GM19035 (cell line): ENCODE data around the gene CELSR3.

Source experiments
- ATAC-seq: cut with Tn5 transposase; IDR thresholded peaks from one replicate; pipeline ENCODE4 v1.9.1; 2021; ENCODE audit not compliant: unreplicated experiment

The CELSR3 gene, protein sequence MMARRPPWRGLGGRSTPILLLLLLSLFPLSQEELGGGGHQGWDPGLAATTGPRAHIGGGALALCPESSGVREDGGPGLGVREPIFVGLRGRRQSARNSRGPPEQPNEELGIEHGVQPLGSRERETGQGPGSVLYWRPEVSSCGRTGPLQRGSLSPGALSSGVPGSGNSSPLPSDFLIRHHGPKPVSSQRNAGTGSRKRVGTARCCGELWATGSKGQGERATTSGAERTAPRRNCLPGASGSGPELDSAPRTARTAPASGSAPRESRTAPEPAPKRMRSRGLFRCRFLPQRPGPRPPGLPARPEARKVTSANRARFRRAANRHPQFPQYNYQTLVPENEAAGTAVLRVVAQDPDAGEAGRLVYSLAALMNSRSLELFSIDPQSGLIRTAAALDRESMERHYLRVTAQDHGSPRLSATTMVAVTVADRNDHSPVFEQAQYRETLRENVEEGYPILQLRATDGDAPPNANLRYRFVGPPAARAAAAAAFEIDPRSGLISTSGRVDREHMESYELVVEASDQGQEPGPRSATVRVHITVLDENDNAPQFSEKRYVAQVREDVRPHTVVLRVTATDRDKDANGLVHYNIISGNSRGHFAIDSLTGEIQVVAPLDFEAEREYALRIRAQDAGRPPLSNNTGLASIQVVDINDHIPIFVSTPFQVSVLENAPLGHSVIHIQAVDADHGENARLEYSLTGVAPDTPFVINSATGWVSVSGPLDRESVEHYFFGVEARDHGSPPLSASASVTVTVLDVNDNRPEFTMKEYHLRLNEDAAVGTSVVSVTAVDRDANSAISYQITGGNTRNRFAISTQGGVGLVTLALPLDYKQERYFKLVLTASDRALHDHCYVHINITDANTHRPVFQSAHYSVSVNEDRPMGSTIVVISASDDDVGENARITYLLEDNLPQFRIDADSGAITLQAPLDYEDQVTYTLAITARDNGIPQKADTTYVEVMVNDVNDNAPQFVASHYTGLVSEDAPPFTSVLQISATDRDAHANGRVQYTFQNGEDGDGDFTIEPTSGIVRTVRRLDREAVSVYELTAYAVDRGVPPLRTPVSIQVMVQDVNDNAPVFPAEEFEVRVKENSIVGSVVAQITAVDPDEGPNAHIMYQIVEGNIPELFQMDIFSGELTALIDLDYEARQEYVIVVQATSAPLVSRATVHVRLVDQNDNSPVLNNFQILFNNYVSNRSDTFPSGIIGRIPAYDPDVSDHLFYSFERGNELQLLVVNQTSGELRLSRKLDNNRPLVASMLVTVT (N-terminal part only)

DNA sequence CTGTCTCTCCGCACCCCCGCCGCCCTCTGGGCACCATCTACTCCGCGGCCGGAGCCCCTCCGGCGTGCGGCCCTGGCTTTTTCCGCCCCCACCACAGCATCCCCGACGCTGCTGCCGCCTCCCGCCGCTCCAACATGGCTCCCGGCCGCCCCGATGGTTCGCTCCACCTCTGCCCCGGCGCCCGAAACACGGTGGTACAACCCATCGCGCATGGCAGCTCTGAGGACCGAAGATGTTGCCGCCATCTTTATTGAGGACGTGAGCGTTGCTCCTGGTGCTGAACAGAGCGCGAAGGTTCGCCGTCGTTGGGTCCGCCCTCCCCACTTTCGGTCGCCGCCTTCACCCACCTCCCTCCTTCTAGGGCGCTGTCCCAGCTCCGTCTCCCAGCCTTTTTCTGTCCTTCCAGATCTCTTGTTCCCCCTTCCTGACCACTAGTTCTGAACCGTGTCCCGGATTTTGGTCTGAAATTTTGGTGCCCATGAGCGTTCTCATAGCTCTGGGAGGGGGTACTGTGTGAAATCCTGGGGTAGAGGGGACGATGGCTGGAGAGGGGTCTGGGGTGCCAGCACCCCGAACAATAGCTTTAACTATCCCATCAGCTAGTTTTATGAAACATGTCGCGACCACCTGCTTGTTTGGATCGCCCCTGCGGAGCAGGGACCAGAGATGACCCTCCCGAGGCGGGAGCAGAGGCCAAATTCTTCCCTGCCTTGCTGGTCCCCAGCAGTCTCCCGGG lies at the start of gene CELSR3:
CELSR3 (minus strand) TSS at position 134 of the 736 bp plus-strand sequence. CDS start 252 bp downstream, outside the sequence.
- no peak for ATAC-seq

DNA sequence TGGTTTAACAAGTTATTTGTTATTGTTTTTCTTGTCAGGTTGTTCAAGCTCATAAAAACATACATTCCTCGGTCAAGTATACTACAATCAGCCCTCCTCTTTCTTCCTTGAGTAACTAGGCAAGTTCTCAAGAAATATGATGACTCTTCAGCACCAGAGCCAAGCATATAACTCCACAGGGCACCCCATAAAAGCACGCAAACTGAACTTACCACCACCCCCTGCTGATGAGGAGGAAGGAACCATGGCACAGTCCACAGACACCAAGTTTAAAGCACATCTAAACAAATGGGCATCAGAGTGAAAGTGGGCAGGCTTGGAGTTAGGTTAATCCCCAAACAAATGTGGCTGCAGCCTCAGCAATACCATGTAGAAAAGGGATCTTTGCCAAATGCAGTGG lies 49.0 kb upstream of the CELSR3 start:
- no peak for ATAC-seq

DNA sequence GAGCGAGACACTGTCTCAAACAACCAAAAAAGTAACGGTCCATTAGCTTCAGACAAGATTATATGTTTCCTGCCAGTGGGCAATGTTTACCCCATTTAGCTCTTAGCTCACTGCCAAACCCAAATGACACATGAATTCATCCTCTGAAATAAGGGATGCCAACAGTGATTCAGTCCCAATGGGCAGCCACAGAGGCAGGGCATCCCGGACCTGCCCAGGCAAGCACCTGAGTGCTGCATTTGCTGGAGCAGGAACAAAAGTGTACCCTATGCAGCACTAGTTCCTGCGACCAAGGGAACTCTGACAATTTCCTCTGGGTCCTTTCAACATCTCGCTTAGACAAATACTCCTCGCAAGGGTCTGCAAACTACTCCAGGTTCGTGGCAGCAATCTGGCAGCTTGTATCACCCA lies 46.4 kb upstream of the CELSR3 start:
- ATAC-seq = no peak

DNA sequence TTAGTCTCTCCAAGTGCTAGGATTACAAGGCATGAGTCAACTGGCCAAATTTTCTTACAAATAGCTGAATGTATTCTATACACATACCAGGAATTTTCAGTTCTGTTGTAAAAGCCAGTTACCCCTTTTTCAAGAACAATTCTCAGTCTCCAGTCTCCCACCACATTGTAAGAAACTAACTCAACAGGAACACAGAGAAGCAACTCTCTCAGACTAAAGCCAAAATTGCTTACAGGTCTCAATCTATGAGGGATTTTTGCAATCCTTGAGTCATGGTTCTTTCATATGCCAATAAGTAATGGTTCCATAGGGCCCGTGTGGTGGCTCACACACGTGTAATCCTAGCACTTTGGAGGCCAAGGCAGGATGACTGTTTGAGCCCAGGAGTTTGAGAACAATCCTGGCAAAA lies 45.8 kb upstream of the CELSR3 start:
- ATAC-seq = no peak

DNA sequence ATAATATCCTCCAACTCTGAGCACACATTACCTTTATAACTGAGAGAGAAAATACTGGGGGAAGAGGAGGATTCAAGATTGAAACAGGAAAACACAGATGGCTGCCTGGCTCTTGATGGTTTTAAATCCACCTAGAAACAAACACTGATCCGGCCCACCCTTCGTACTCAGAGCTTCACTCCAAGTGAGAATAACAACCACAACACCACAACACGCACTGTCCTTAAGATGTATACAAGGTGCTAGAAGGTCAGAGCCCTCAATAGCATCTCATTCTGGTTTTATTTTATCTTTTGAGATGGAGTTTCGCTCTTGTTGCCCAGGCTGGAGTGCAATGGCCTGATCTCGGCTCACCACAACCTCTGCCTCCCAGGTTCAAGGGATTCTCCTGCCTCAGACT lies 44.5 kb upstream of the CELSR3 start:
- no peak for ATAC-seq

DNA sequence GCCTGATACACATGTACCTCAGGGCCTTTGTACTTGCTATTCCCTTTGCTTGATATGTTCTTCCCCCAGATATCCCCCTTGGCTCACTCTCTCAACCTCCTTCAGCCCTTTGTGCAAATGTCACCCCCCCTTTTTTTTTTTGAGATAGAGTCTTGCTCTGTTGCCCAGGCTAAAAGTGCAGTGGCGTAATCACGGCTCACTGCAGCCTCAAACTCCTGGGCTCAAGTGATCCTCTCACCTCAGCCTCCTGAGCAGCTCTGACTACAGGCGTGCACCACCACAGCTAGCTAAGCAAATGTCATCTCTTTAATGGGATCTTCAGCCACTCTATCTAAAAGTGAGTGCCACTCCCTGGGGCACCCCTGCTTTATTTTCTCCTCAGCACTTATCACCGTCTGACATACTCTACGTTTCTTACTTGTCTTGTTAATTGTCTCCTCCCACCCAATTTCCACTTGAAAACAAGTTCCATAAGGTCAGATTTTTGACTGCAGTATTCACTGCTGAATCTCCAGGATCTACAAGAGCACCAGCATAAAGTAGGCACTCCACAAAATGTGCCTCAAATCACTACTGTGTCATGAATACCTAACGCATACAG lies 39.7 kb upstream of the CELSR3 start:
- no peak for ATAC-seq

DNA sequence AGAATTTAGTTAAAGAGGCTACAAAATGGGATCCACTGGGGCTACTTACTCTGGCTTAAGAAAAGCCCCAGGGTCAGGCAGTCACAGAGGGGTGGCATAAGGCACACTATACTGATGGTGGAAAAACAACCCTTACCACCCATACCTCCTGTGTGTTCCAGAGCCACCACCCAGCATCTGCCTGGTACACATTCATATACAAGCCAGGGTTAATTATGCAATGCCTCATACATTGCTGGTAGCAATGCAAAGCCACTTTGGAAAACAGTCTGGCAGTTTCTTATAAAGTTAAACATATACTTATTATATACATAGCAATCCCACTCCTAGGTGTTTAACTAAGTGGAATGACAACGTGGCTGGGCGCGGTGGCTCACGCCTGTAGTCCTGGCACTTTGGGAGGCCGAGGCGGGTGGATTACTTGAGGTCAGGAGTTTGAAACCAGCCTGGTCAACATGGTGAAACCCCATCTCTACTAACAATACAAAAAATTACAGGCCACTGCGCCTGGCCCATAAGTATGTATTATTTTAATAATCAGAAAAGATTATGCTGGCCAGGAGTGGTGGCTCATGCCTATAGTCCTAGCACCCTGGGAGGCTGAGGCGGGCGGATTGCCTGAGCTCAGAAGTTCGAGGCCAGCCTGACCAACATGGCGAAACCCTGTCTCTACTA lies 38.2 kb upstream of the CELSR3 start:
- no peak for ATAC-seq

DNA sequence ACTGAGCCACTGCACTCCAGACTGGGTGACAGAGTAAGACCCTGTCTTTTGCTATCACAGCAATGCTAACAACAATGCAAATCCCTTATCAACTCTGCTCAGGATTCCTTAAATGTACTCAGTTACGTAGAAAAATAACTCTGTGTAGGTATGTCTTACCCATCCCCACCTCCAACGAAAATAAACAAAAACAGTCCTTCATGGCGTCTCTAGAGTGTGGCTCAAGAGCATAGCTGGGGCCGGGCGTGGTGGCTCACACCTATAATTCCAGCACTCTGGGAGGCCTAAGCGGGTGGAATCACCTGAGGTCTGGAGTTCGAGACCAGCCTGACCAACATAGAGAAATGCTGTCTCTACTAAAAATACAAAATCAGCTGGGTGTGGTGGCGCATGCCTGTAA lies 36.2 kb upstream of the CELSR3 start:
- ATAC-seq = no peak

DNA sequence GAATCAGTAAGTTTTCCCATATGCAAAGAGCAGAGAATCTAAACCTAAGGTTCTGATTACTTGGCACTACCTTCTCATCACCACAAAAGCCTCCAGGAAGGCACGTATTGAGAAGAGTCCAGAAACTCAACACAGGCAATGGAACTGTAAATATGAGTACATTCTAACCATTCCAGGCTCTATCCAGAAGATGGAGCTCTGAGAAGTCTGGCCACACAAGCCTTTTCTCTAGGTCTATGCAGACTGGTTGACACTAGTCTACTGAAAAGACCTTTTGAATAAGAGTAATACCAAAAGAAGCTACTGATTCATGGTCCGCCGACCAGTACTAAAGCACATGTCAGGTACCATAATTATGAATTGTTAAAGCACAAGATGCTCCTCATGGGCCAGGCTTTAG lies 35.3 kb upstream of the CELSR3 start:
- ATAC-seq = no peak

DNA sequence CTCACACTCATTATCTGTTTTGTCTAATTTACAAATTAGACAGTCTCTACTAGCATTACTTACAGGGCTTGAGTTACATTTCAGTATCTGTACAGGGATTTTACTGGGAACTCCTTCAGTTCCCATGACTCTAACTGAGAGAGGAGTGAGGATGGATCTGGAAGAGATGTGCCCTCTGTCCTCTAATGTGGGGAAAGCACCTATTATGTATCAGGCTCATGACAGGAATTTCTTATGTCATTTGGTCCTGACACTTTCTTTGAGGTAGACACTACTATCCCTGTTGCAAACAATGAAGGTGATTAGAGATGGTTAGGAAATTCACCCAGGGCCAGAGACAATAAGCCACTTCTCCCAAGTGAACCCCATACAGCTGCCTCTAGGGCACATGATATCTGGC lies 33.9 kb upstream of the CELSR3 start:
- no peak for ATAC-seq

DNA sequence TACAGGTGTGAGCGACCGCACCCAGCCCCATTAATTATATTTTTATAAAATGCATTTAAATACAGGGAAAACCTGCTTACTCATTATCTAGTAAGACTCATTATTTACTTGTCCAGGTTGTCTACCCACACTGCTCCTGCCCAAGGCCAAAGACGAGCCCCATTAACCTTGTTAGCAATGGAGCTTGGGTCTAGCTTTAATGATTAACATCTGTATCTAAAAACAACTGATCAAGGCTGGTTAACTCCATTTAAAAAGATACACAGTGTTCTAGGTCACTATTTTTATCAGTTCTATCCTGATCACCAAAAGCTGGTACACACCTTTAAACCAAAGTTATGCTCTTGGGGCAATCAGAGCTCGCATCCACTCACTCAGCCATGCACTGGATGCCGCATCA lies 33.5 kb upstream of the CELSR3 start:
- no peak for ATAC-seq

DNA sequence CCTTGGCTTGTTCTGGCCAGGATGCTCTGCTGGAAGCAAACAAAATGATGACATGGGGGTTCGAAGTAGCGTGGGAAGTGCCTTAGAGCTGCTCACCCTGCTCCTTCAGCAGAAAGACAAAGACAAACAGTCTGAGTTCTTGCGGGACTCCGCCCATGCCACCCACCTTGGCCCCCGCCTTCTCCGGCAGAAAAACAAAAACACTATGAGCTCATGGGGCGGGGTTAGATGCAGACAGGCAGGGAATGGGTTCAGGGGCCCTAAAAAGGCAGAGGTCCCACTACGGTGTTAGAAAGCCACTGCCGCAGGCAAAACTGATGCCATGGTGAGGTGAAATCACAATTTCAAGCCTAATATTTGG lies 32.7 kb upstream of the CELSR3 start:
- ATAC-seq = no peak

DNA sequence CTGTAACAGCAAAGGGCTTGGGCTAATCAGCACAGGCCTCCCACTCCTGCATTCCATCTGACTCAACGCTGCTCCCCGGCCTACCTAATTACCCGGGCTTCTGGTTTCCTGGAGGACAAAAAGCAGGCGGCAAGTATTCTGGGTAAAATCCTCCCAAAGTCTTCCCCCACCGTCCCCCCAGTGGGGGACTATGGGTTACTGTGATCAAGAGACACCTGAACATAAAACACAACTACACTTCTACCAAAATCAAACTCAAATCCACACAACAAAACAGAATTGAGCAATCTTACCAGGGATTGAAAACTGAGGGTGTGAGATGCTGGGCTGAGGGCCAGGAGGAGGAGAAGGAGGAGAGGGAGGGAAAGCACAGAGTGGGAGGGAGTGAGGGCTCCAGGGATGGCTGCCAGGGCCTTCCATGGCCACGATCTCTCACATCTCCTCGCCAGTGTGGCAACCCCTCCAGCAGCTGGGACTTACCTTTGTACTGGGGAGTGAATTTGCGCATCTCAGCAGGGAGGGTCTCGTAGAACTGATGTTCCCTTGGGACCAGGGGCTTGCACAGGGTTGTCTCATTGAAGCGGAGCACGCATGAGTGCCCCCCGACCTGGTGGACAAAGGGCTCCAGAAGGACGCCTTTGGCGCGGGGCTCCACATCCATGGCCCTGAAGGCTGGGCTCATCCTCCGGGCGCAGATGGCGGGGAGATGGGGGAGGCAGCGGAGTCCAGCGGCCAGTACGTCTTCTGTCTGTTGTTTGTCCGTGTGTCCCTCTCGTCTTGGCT lies 32.1 kb upstream of the CELSR3 start:
- no peak for ATAC-seq

DNA sequence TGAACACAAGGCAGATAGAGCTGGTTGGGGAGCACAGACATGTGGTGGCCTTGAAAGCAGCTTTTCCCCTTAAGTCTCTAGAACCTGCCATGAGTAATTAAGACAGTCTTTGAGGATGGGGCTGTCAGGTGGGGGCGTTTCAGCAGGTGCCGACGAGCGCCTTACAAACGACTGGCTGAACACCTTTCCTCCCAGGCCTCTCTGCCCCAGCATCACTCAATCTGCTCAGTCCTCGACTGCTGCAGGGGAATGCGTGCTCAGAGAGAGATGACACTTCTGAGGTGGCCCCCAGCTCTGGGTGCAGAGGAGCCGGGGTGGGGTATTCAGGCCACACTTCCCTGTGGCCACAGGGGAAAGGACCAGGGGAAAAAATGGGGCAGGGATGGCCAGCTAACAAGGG lies 31.1 kb upstream of the CELSR3 start:
- ATAC-seq = no peak

DNA sequence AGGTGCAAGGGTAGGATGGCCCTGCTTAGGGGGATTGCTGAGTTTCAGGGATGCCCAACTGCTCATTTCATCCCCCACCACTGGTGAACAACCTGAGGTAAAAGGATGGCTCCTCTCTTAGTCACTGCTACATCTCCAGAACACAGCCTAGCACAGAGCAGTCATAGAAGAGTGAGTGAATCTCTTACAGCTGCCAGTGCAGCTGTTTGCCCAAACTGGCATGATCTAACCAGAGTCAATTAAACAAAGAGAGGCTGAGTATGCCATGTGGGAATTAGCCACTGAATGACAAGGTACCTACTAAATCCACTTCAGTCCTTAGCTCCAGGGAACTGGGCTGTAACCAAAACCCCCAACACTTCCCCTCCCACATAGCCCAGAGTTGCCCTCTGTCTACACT lies 29.9 kb upstream of the CELSR3 start:
- ATAC-seq = no peak

DNA sequence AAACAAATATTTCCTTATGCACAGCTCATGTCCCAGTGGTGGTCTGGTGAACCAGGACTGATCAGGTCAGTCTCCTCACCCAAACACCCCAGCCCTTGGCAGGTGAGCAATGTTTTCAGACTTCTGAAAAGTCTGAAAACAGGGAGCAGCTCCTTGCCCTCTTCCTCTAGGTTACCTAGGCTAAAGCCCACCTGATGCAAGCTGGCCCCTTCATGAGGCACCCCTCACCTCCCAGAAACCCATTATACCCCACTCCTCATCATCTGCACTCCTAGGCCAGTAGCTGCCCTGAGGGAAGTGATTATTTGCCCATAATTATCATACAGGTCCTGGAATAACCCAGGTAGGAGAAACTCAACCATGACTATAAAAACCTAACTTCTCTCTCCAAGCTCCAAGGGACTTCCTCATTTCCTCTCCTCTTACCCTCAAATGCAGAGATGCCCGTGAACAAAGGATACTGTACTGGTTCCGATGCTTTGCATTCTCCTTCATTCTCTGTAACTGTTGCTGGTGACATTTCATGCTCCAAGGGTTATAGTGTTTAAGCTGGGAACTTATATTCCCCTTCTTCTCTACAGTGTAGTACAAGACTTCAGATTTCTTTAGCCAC lies 28.3 kb upstream of the CELSR3 start:
- ATAC-seq = no peak

DNA sequence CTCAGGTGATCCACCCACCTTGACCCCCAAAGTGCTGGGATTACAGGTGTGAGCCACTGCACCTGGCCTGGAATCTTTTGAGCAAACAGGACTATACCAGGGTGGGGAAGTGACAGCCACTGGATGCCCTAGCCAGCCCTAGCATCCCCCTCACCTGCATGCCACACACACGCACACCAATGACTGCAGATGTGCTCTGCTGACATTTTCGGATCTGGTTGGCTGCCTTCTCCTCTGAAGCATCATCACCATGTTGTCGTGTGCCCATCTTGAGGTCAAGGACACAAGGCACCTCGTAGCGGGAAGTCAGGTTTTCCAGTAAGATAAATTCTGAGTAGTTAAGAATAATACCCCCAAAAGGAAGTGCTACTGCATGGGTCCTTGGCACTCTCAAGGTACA lies 26.7 kb upstream of the CELSR3 start:
- ATAC-seq = no peak

DNA sequence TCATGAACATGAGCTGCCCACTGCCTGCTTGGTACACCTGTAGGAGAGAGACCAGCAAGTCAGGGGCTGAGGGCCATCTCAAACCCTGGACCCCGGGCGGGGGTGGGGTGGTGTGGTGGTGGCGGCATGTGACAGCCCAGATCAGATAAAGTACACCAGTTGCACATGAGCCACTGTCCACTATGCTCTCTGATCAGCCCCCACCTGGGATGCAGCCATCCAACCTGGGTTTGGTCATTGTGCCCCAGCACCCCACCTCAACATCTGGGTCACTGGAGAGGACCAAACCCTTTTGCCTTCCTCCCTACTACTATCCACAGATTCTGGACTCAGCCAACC lies 26.0 kb upstream of the CELSR3 start:
- ATAC-seq = no peak
